DND-41 (cell line): Measurements from ENCODE around the gene KIAA1191.
A peak's percentile ranks its signal among the peaks of the same experiment; 100 is the strongest.

Experiments used
- ATAC-seq: fragments of 200-7000 bp; cut with Tn5 transposase; 3 replicates; pipeline ENCODE4 v1.9.1; 2021; ENCODE audit warnings: low read depth; ENCODE audit not compliant: insufficient read depth
- DNase-seq: peaks from one replicate; pipeline ENCODE4 v3.0.0-alpha.2; 2020
- H2AFZ ChIP-seq: 2 replicates; pipeline ENCODE4 v1.6.0; 2012; ENCODE audit warnings: low read depth, low read length
- H3K27ac ChIP-seq: 2 replicates; pipeline ENCODE4 v1.5.1; 2012; ENCODE audit warnings: low read length, inconsistent platforms
- H3K27me3 ChIP-seq: fragments of 200-600 bp; sonication (generic); 2 replicates; pipeline ENCODE4 v1.6.0; 2012; ENCODE audit warnings: low read length, mild to moderate bottlenecking, inconsistent platforms; ENCODE audit not compliant: insufficient read depth, poor library complexity
- H3K36me3 ChIP-seq: 2 replicates; pipeline ENCODE4 v1.5.1; 2012; ENCODE audit warnings: low read length, inconsistent platforms; ENCODE audit not compliant: insufficient read depth
- H3K4me1 ChIP-seq: 2 replicates; pipeline ENCODE4 v1.5.1; 2012; ENCODE audit warnings: mild to moderate bottlenecking, low read length; ENCODE audit not compliant: insufficient read depth
- H3K4me2 ChIP-seq: 2 replicates; pipeline ENCODE4 v1.6.0; 2012; ENCODE audit warnings: mild to moderate bottlenecking, moderate library complexity, low read length, inconsistent platforms; ENCODE audit not compliant: insufficient read depth
- H3K4me3 ChIP-seq, 2 experiments: fragments of 200-600 bp in 1 of 2; shearing (Covaris generic) in 1 of 2; 2 replicates each; pipeline ENCODE4 v1.5.1; 2012 to 2016; ENCODE audit warnings: inconsistent platforms in 2 of 2, low read length in 2 of 2, mild to moderate bottlenecking in 2 of 2, low read depth in 1 of 2, moderate library complexity in 1 of 2
- H3K79me2 ChIP-seq: 2 replicates; pipeline ENCODE4 v1.6.0; 2012; ENCODE audit warnings: low read length, inconsistent platforms; ENCODE audit not compliant: insufficient read depth
- H3K9ac ChIP-seq: 2 replicates; pipeline ENCODE4 v1.6.0; 2012; ENCODE audit warnings: low read depth, mild to moderate bottlenecking, inconsistent platforms, low read length, moderate library complexity
- H3K9me3 ChIP-seq: 2 replicates; pipeline ENCODE4 v1.5.1; 2012; ENCODE audit warnings: low read length, moderate library complexity, mild to moderate bottlenecking, inconsistent platforms; ENCODE audit not compliant: insufficient read depth, severe bottlenecking
- H4K20me1 ChIP-seq: 2 replicates; pipeline ENCODE4 v1.6.0; 2012; ENCODE audit warnings: low read length; ENCODE audit not compliant: insufficient read depth
- EZH2 ChIP-seq: IDR thresholded peaks from 3 replicates; pipeline ENCODE4 v1.6.1; 2012; ENCODE audit warnings: borderline replicate concordance, low read depth, mild to moderate bottlenecking, moderate library complexity, low read length, inconsistent platforms; ENCODE audit not compliant: severe bottlenecking
- TF ChIP-seq, protein P1 (sequence below): IDR thresholded peaks from 2 replicates; pipeline ENCODE4 v1.5.1; 2012; ENCODE audit warnings: borderline replicate concordance, low read length, moderate library complexity, mild to moderate bottlenecking; ENCODE audit not compliant: poor library complexity, severe bottlenecking; ENCODE audit errors: extremely low read depth

Gene KIAA1191

DNA sequence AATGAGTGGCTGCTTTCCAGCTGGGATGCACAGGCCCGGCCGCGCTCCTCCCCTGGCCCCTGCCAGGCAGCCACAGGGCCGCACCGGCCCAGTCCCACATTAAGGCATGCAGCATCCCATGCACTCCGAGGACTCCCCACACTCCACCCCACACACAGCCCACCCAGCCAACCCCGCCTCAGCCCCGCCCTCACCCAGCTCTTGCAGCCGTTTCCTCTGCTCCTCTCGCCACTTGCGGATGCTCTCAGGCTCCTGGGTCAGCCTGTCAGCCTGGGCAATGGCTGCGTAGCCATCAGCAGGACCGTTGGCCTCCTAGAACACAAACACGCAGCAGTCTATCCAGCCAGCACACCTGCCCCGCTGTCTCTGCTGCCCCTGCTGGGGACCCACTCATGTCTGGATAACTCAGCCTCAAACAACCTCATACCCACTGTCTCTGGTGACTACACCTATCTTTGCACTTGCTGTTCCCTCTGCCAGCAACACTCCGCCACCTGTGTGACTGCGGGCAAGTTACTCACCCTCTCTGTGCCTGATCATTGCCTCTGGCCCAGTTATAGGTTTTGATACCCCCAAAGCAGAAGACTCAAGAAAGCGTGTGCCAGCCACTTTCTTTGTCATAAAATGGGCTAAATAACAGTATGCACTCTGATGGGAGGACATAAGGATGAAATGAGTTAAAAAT lies 36.3 kb upstream of the KIAA1191 start:
- no peak overlapping the region for H3K9ac ChIP-seq
- no peak overlapping the region for H2AFZ ChIP-seq
- TF ChIP-seq EZH2 = no peak
- TF ChIP-seq, protein P1, sequence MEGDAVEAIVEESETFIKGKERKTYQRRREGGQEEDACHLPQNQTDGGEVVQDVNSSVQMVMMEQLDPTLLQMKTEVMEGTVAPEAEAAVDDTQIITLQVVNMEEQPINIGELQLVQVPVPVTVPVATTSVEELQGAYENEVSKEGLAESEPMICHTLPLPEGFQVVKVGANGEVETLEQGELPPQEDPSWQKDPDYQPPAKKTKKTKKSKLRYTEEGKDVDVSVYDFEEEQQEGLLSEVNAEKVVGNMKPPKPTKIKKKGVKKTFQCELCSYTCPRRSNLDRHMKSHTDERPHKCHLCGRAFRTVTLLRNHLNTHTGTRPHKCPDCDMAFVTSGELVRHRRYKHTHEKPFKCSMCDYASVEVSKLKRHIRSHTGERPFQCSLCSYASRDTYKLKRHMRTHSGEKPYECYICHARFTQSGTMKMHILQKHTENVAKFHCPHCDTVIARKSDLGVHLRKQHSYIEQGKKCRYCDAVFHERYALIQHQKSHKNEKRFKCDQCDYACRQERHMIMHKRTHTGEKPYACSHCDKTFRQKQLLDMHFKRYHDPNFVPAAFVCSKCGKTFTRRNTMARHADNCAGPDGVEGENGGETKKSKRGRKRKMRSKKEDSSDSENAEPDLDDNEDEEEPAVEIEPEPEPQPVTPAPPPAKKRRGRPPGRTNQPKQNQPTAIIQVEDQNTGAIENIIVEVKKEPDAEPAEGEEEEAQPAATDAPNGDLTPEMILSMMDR = peak; percentile 12
- no peak overlapping the region for H3K4me2 ChIP-seq
- DNase-seq (no peak), ATAC-seq (no peak; the same call in 2 of the 3 replicates)
- H3K36me3 ChIP-seq = peaks cover 42% of the 10 kb centered on the region
- H3K79me2 ChIP-seq = no peaks in the 10 kb centered on the region
- H3K27ac ChIP-seq = no peak overlapping the region
- no peaks in the 10 kb centered on the region for H4K20me1 ChIP-seq
- no peaks in the 10 kb centered on the region for H3K4me1 ChIP-seq
- no peaks in the 10 kb centered on the region for H3K9me3 ChIP-seq
- no peak overlapping the region for H3K4me3 ChIP-seq
- H3K27me3 ChIP-seq = no peaks in the 10 kb centered on the region

DNA sequence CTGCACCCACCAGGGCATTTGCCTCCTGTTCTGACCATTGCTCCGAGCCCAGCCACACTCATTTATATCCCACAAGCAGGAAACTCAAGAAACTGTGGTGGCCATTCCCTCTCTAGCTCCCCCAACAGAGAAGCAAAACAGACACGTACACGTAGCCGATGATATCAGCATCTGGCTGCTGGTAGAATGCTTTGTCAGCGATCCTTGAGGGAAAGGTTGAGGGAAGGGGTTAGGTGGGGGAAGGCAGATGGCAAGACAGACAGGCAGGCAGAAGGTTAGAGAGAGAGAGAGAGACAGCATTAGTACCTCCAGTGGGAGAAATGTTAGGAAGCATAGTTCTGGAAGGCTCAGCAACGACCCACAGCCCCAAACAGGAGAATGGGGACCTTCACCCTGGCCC lies 34.8 kb upstream of the KIAA1191 start:
- Histone ChIP-seq H3K79me2 (no peaks in the 10 kb centered on the region), H3K4me2 (no peak overlapping the region), H3K9me3 (no peaks in the 10 kb centered on the region), H4K20me1 (no peaks in the 10 kb centered on the region), H3K4me1 (no peaks in the 10 kb centered on the region), H3K36me3 (peaks cover 58% of the 10 kb centered on the region), H3K27ac (no peak overlapping the region), H3K9ac (no peak overlapping the region), H3K4me3 (no peak overlapping the region), H3K27me3 (no peaks in the 10 kb centered on the region), H2AFZ (no peak overlapping the region)
- no peak for ATAC-seq
- no peak for TF ChIP-seq EZH2
- TF ChIP-seq, protein P1 = no peak
- no peak for DNase-seq

DNA sequence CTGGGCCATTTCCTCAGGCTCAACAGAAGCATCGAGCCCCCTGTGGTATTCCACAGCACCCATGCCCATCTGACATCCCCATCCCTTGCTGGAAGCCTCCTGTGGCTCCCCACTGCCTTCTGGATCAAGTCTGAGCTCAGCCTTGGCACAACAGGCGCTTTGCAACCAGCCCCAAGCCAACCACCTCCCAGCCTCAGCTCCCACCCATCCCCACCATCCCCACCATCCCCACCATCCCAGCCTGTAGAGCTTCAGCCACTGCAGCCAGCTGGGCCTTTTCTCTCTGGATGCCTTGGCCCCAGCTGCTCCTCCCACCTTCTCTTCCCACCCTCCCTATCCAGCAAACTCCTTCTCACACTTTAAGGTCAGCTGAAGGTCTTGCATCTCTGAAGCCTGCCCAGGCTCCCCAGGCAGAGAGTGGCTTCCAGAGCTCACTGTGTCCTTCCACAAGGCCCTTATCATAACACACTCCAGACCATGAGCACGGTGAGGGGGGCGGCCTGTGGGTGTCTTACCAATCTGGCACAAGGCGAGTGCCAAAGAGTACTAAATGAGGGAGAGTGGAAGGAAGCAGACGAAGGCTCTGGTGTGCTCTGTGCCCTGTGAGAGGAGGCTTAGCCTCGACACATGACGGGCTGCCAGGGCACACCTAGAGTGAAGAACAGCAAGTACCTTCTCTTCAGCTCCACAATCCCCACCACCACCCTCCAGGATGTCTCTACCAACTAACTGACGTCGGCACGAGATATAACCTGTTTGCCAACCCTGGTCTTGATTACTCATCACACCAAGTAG lies 33.5 kb upstream of the KIAA1191 start:
- Histone ChIP-seq H2AFZ (no peak overlapping the region), H3K4me3 (no peak overlapping the region), H4K20me1 (no peaks in the 10 kb centered on the region), H3K27ac (no peak overlapping the region), H3K9me3 (no peaks in the 10 kb centered on the region), H3K4me2 (no peak overlapping the region), H3K9ac (no peak overlapping the region), H3K4me1 (peaks cover 4% of the 10 kb centered on the region), H3K36me3 (peaks cover 69% of the 10 kb centered on the region), H3K27me3 (no peaks in the 10 kb centered on the region), H3K79me2 (peaks cover 7% of the 10 kb centered on the region)
- no peak for ATAC-seq
- TF ChIP-seq, protein P1 = no peak
- no peak for TF ChIP-seq EZH2
- no peak for DNase-seq
